Measurements from ENCODE around the gene MTA3.
A peak's percentile ranks its signal among the peaks of the same experiment; 100 is the strongest.
"Not testable (repeated sequence)": the region's sequence is repeated elsewhere in the genome, so short reads cannot be mapped to it uniquely, and the experiment has no call there.

MTA3 gene

DNA sequence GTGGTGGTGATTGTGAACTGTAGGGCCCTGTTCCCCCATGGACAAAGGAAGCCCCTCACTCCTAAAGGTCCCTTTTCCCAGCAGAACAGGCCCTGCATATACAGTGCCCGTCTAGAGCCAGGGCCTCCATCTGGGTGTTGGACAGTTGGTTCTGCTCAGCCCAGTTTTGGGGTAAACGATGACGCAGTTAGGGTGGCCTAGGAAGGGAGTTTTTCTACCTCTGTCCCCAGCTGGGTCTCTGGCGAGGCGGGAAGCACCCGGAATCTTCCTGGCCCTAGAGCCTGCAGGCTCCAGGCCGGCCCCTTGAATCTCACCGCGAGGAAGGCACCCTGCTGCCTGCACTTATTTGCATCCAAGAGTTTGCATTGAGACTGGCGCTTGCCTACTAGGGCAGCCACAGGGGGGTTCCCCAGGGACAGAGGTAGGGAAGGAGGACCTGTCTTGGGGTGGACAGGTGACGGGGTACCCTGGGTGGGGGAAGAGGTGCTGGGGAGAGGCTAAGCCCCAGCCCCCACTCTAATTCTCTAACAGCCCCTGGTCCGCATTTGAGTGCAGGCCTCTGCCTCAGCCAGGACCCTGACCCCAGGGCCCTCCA, 529 bp upstream of the MTA3 start:
- DNase-seq = no peak

DNA sequence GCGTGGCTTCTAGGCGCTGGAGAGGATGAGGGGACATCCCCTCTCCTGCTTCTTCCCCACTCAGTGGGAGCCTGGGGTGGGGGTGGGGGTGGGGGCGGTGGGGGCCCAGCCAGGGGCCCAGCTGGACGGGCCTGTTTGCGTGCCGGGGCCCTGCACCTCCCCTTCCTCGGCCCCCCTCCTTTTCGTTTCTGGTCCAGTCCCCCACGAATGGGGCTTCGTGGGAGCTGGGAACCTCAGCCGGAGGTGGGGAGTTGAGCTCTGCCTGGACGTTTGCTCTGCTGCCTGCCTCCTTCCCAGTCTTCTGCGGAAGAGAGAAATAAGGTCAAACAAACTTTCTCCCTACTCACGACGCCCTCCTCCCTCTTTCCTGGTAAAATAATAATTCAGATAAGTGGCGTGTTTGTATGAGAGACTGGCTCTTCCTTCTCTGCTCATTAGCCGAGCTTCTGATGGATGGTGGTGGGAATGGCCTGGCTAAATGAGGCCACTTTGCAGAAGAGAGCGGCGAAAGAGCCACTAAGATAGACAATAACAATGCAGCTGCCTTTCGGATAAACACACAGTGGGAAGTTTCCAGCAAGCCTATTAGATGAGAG, 782 bp downstream of the MTA3 start:
- DNase-seq = peak in 1 of 2 experiments; percentile 20

DNA sequence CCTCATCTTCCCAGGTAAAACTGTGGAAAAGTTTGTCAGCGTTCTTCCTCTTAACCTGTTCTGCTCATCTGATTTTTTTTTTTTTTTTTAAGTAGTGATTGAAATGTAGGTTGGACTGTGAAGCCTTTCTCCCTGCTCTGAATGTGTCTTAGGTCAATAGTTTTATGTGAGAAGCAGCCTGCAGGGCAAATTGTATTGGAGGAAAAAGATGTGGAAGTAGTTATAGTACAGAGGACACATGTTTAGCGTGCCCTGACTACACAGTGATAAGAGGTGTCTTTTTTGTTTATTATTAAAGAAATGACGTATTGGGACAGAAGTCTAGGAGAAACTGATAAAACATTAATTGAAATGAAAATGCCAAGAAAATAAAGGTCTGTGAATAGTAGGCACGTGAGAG, 1.5 kb downstream of the MTA3 start:
- no peak for DNase-seq

GRCh38 chr2:42572297-42573081, 4.1 kb downstream of the MTA3 start:
- DNase-seq = no peak

DNA sequence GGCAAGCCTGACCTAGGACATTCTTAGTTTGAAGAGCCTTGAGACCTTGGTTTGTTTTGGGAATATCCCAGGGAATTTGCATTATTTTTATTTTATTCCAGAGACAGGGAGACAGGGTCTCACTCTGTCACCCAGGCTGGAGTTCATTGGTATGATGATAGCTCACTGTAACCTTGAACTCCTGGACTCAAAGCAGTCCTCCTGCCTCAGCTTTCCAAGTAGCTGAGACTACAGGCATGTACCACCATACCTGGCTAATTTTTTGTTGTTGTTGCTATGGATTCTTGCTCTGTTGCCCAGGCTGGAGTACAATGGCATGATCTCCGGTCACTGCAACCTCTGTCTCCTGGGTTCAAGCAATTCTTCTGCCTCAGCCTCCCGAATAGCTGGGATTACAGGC, 4.8 kb downstream of the MTA3 start:
- no peak for DNase-seq

DNA sequence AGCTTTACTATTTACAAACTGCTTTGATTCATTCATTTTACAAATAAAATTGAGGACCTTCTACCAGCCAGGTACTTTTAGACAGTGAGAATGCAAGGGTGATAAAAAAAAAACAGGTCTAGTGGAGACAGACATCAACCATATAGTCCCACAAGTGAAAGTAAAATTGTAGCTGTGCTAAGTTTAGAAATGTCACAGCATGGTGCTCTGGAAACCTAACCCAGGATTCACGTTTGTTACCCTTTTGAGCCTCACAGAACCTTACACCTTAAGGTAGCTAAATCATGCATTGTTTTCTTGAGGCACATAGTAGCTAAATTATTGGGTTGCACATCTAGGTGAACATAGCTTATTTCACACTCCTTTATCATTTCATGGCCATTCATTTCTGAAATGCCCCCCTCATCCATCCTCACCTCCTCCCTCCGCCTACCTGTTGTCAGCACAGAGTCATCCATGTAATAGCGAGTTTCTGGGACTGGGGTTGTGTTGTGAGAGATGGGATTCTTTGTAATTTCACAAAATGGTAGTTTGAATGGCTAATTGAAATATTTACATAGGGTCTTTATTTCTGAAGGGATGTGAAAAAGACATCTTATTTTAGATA, 7.1 kb downstream of the MTA3 start:
- DNase-seq = no peak

DNA sequence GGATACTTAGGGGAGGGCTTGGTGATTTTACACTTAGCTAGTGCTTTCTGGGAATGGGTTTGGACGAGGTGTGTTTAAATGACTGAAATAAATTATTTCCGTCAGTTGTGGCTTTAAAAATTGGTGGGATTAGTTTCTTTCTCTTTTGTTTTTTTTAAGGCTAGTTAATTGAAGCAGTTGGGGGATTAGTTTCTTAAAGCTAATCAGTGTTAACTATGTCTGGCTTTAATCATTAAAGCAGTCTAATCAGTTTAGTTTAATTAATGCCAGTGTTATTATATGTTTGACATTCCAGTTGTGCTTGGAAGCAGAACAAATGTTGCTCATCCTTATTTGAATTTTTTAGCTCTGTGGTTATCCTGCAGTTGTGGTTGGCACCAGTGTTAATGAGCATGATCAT, 10.2 kb downstream of the MTA3 start:
- no peak for DNase-seq

GRCh38 chr2:42581257-42581656, 12.8 kb downstream of the MTA3 start:
- no peak for DNase-seq

GRCh38 chr2:42584628-42585027, 16.2 kb downstream of the MTA3 start:
- not testable (repeated sequence) for DNase-seq

- DNase-seq = no peak
Observed at GRCh38 chr2:42585779-42586178, 17.3 kb downstream of the MTA3 start.

DNA sequence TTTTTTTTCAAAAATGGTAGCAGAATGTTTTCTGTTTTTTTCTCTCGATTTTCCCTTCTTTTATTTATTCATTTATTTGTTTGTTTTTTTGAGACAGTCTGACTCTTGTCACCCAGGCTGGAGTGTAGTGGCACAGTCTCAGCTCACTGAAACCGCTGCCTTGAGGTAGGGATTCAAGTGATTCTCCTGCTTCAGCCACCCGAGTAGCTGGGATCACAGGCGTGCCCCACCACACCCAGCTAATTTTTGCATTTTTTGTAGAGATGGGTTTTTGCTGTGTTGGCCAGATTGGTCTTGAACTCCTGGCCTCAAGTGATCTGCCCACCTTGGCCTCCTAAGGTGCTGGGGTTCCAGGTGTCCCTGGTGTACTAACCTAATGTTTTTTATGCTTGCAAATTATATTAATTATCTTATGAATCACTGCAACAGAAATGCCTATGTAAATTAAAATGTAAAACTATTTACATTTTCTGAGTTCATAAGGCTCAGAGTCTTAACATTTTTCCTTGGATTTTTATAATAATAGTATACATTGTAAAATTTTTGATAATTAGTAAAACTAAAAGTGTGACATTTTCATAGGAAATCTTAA, 19.2 kb downstream of the MTA3 start:
- no peak for DNase-seq

DNA sequence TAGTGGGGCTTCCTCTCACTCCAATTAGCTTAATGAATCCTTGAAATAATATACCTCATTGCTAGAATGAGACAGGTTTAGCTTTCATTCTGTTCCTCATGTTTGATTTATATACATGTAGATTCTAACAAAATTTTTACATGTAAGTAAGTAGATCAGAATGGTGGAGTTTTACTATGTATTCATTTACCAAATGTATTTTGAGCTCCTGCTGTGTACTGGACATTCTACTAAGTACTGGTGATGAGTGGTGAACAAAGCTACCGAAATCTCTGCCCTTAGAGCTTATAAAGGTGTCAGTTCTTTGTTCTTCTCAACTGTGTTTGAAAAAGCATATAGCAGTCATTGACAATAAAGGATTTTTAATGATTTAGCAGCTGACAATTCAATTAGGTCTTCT, 19.7 kb downstream of the MTA3 start:
- no peak for DNase-seq

GRCh38 chr2:42590176-42590575, 21.7 kb downstream of the MTA3 start:
- no peak for DNase-seq

DNA sequence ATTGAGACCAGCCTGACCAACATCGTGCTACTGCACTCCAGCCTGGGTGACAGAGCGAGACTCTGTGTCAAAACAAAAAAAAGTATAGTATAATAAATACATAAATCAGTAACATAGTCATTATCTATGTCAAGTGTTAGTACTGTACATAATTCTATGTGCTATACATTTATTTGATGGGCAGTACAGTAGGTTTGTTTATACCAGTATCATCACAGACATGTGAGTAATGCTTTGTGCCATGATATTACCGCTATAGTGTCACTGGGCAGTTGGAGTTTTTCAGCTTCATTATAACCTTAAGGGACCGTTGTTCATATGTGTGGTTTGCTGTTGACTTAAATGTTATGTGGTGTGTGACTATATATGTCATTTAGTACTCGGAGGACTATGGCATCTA, 24.9 kb downstream of the MTA3 start:
- DNase-seq = no peak

DNA sequence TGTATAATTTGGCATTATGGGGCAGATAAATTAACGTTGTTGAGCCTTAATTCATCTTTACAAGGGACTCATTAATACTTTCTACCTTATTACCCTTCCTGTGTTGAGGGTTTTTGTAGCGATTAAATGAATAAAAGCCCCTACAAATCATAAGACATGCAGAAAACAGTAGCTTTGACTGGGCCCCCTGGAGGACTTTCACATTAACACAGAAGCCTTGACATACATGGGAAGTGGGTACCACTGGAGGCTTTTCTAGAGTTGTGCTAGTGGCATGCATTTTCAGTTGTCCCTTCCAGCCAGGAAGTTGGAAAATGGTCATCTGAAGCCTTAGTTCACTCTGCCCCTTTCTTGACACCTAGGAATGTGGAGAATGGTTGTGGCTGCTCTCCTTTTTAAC, 30.2 kb downstream of the MTA3 start:
- DNase-seq = no peak

GRCh38 chr2:42601076-42601475, 32.6 kb downstream of the MTA3 start:
- no peak for DNase-seq

DNA sequence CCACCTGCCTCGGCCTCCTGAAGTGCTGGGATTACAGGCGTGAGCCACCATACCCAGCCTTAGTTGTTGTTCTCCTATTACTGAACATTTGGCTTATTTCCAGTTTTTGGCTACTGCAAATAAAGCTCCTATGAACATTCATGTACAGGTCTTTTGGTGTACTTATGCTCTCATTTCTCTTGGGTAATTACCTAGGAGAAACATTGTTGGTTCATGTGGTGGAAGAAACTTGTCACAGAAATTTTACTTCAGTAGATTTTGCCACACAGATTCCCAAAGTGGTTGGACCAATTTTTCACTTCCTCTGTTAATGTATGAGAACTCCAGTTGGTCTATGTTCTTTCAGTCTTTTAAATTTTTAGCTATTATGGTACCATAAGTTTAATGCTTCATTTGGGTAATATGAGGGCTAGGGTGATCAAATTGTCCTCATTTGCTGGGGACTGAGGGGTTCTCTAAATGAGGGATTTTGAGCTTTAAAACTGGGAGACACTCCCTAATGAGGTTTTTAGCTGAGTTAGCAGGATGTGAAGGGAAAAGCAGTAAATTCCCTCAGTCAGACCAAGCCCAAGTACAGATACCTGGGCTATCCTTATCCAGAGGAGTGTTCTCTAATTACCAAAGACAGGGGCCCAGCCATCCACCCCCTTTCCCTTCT, 33.9 kb downstream of the MTA3 start:
- no peak for DNase-seq

DNA sequence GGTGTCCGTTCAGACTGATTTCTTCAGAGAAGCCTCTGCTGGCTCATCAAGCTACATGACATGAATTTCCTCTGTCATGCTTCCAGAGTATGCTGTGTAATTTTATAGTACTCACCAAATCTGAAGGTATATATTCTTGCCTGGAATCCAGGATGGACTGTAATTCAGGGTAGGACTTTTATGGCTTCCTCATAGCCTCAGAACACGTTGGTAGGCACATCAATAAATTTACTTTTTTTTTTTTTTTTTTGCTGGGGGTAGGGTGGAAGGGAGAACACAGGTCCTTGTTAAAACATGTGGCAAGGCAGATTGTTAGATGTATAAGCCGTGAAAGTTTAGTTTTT, 34.4 kb downstream of the MTA3 start:
- no peak for DNase-seq

- not testable (repeated sequence) for DNase-seq
Observed at GRCh38 chr2:42604341-42604867, 36.0 kb downstream of the MTA3 start.

GRCh38 chr2:42606166-42606565, 37.7 kb downstream of the MTA3 start:
- not testable (repeated sequence) for DNase-seq

DNA sequence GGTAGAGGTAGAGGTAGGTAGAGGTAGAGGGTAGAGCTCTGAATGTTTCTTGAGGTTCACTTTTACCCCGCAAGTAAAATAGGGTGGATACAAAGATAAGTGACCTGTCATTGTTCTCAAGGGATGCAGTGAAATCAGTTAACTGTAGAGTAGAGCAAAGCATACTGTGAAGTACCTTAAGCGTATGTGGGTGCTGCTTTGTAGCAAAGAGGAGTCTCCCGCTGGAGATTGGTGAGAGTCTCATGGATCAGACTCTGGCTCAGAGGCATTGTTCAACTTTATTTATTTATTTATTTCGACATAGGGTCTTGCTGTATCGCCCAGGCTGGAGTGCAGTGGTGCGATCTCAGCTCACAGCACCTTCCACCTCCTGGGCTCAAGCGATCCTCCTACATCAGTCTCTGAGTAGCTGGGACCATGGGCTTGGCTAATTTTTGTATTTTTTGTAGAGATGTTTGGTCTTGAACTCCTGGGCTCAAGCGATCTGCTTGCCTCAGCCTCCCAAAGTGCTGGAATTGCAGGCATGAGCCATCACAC, 38.7 kb downstream of the MTA3 start:
- no peak for DNase-seq

DNA sequence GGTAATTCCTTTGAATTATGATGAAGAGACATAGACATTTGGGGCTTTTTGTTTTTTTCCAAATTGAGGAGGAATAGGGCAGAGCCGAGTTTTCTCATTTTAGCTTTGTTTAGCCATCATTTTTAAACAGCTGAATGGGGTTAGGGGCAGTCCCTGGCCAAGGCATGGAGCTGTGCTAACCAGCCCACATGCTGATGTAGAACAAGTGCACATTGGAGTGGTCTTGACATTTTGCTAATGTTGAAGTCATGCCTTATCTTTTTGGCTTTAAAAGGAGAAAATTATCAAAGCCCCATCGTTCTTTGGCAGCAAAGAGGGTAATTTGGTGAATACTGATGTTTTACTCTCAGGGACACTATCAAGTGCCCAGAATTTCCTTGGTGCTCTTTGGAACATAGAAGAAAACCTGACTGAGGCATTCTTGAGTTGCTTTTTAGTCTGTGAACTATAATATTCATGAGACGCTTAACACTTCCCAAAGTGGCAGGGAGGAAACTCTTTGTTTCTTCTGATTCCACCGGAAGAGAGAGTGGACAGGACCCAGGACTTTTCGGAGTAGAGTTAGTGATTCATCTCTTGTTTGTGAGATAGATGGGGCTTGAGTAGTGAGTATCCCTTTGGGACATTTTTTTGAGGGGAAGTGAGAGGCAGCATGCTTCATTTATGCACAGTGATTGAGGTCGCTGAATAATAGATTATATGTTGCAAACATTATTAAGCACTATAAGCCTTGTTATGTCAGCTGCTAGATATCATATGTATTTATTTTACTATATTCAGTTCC, 45.0 kb downstream of the MTA3 start:
- no peak for DNase-seq
